GM23248 (cell line): ENCODE results near the gene TLCD3A. TPM values are rescaled to one million over a fixed set of nuclear protein-coding genes. Genes with fewer than 3 reads are reported as not detected.

Experiments
- DNase-seq: peaks from one replicate; pipeline ENCODE4 v3.0.0-alpha.2; 2015
- H2AFZ ChIP-seq: fragments of 200-600 bp; sonication (generic); 2 replicates; pipeline ENCODE4 v1.6.1; 2016; ENCODE audit warnings: antibody characterized with exemption
- H3F3A ChIP-seq: fragments of 200-600 bp; sonication (generic); 2 replicates; pipeline ENCODE4 v1.6.1; 2016; ENCODE audit warnings: mild to moderate bottlenecking, antibody characterized with exemption, mixed run types; ENCODE audit not compliant: insufficient read depth
- H3K27ac ChIP-seq: fragments of 200-600 bp; sonication (generic); 2 replicates; pipeline ENCODE4 v1.5.1; 2016; ENCODE audit warnings: mild to moderate bottlenecking
- H3K27me3 ChIP-seq: fragments of 200-600 bp; sonication (generic); replicated peaks from 2 replicates; pipeline ENCODE4 v1.6.1; 2016; ENCODE audit warnings: mild to moderate bottlenecking; ENCODE audit not compliant: insufficient read depth
- H3K36me3 ChIP-seq: fragments of 200-600 bp; sonication (generic); 2 replicates; pipeline ENCODE4 v1.6.1; 2016; ENCODE audit warnings: low read depth, mild to moderate bottlenecking
- H3K4me1 ChIP-seq: fragments of 200-600 bp; sonication (generic); 2 replicates; pipeline ENCODE4 v1.6.1; 2016; ENCODE audit warnings: mild to moderate bottlenecking; ENCODE audit not compliant: insufficient read depth
- H3K4me2 ChIP-seq: fragments of 200-600 bp; sonication (generic); one replicate; pipeline ENCODE4 v1.6.1; 2016; ENCODE audit warnings: mild to moderate bottlenecking; ENCODE audit not compliant: unreplicated experiment
- H3K4me3 ChIP-seq: fragments of 200-600 bp; sonication (generic); 2 replicates; pipeline ENCODE4 v1.5.1; 2016; ENCODE audit warnings: mild to moderate bottlenecking
- H3K79me2 ChIP-seq: fragments of 200-600 bp; sonication (generic); 2 replicates; pipeline ENCODE4 v1.6.1; 2016; ENCODE audit warnings: mild to moderate bottlenecking; ENCODE audit not compliant: insufficient read depth
- H3K9ac ChIP-seq: fragments of 200-600 bp; sonication (generic); 2 replicates; pipeline ENCODE4 v1.6.1; 2016; ENCODE audit warnings: mild to moderate bottlenecking
- H3K9me2 ChIP-seq: fragments of 200-600 bp; sonication (generic); 2 replicates; pipeline ENCODE4 v1.6.1; 2016; ENCODE audit warnings: mixed run types, mild to moderate bottlenecking, moderate library complexity; ENCODE audit not compliant: insufficient read depth
- H3K9me3 ChIP-seq: fragments of 200-600 bp; sonication (generic); one replicate; pipeline ENCODE4 v1.6.1; 2017; ENCODE audit warnings: low read depth
- H4K20me1 ChIP-seq: fragments of 200-600 bp; sonication (generic); 2 replicates; pipeline ENCODE4 v1.6.0; 2016; ENCODE audit not compliant: insufficient read depth
- EZH2 ChIP-seq: fragments of 200-600 bp; sonication (generic); IDR thresholded peaks from 2 replicates; pipeline ENCODE4 v1.6.1; 2018; ENCODE audit warnings: antibody characterized with exemption, mild to moderate bottlenecking; ENCODE audit not compliant: insufficient read depth, poor library complexity, severe bottlenecking
- EZH2phosphoT487 ChIP-seq: fragments of 200-600 bp; sonication (generic); IDR thresholded peaks from 2 replicates; pipeline ENCODE4 v1.6.1; 2018; ENCODE audit warnings: antibody characterized with exemption, moderate library complexity, mild to moderate bottlenecking, low read depth; ENCODE audit not compliant: insufficient read depth
- WGBS, 2 experiments: methylation state at CpG; one replicate each; pipeline ENCODE4 v1.1.6; 2015 to 2017; ENCODE audit warnings: low lambda C conversion rate in 2 of 2, low coverage in 1 of 2; ENCODE audit errors: missing lambda C conversion rate in 2 of 2; 5-methylcytosine and 5-hydroxymethylcytosine counted together
- in situ Hi-C: fragments of 300-500 bp; cut with MboI; formaldehyde crosslinking; loops from 2 replicates; pipeline ENCODE4 v1.15.0; 2020
- polyA plus RNA-seq: library from polyadenylated mRNA; unstranded; fragments of >200 nt; fragmentation: Nextera tagmentation; extraction: Ambion mirVana; gene quantifications from 2 replicates; pipeline ENCODE4 v1.2.1, GENCODE V29; 2016
- total RNA-seq: library from RNA; depleted of rRNA; stranded (reverse); fragments of >200 nt; shearing (Covaris generic); gene quantifications from 2 replicates; pipeline ENCODE4 v1.2.3, GENCODE V29; 2014

The TLCD3A gene
- total and polyA plus RNA-seq, 2 experiments from 2014 or later, result 42.2 to 56.4 TPM

- Histone ChIP-seq H3K4me3 (peak overlapping the region; percentile 86), H3K36me3 (peaks cover 18% of the 10 kb centered on the region), H3K79me2 (peaks cover 66% of the 10 kb centered on the region), H3F3A (peaks cover 7% of the 10 kb centered on the region; the same call in 1 of the 2 replicates), H2AFZ (no peak overlapping the region), H3K9ac (peak overlapping the region; percentile 98), H4K20me1 (no peaks in the 10 kb centered on the region), H3K4me1 (peaks cover 7% of the 10 kb centered on the region), H3K27me3 (no peaks in the 10 kb centered on the region), H3K9me2 (no peaks in the 10 kb centered on the region), H3K9me3 (no peaks in the 10 kb centered on the region), H3K27ac (peak overlapping the region; percentile 80; the same call in 1 of the 2 replicates), H3K4me2 (peak overlapping the region; percentile 89)
- TF ChIP-seq EZH2phosphoT487, result no peak
- no peak for TF ChIP-seq EZH2
- in situ Hi-C loops, result no loop called here
- WGBS, 2 experiments, result 72 to 78% methylated on average over 10 of the region's 10 CpGs
- no peak for DNase-seq
Measured at GRCh38 chr17:733743-734142, 1.3 kb downstream of the TLCD3A start.

- Histone ChIP-seq H3K27me3 (no peaks in the 10 kb centered on the region), H3F3A (0 out of 2 replicates have a peak, but pooled peaks cover 9% of the 10 kb centered on the region), H3K9ac (no peak overlapping the region), H3K4me2 (no peak overlapping the region), H3K36me3 (peaks cover 36% of the 10 kb centered on the region), H3K9me2 (no peaks in the 10 kb centered on the region), H3K79me2 (peaks cover 76% of the 10 kb centered on the region), H3K9me3 (no peaks in the 10 kb centered on the region), H2AFZ (no peak overlapping the region), H3K27ac (no peak overlapping the region), H3K4me3 (no peak overlapping the region), H4K20me1 (no peaks in the 10 kb centered on the region), H3K4me1 (peaks cover 7% of the 10 kb centered on the region)
- in situ Hi-C loops, result no loop called here
- WGBS, 2 experiments, result 96% methylated on average over 13 of the region's 13 CpGs
- no peak for TF ChIP-seq EZH2phosphoT487
- TF ChIP-seq EZH2, result no peak
- no peak for DNase-seq
Measured at GRCh38 chr17:737561-738113, 5.2 kb downstream of the TLCD3A start.

DNA sequence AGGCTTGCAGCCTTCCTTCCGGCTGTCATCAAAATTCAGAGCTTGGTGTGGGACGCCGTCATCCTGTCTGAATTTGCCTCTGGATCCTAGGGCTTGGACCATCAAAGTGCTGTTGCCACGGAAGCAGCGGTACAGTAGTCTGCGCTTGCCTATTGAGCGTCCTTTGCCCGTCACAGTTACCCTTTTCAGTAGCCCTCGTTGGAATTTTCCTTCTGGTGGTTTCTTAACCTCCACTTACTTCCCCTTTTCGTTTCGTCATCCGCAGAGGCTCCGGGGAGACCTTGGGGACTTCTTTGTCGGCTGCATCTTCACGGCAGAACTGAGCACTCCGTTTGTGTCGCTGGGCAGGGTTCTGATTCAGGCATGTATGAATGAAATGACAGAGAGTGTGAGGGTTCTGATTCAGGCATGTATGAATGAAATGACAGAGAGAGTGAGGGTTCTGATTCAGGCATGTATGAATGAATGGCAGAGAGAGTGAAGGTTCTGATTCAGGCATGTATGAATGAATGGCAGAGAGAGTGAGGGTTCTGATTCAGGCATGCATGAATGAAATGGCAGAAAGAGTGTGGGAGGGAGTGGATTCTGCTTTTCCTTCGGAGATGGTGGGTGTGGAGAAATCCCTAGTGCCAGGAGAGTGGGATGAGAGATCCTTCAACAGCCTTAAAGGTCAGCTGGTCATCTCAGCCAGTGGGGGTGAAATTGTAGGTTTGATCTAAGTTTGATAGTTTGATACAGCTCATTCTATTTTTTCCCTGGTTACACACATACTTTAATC is 8.0 kb downstream of the TLCD3A start:
- H4K20me1 ChIP-seq, result no peaks in the 10 kb centered on the region
- H3K9ac ChIP-seq, result no peak overlapping the region
- H3K4me2 ChIP-seq, result no peak overlapping the region
- no peak overlapping the region for H2AFZ ChIP-seq
- no peaks in the 10 kb centered on the region for H3K4me1 ChIP-seq
- H3K27ac ChIP-seq, result no peak overlapping the region
- H3K4me3 ChIP-seq, result no peak overlapping the region
- H3K9me3 ChIP-seq, result no peaks in the 10 kb centered on the region
- TF ChIP-seq EZH2 (no peak), EZH2phosphoT487 (no peak)
- H3K79me2 ChIP-seq, result peaks cover 76% of the 10 kb centered on the region
- DNase-seq, result no peak
- no peaks in the 10 kb centered on the region for H3K27me3 ChIP-seq
- H3K36me3 ChIP-seq, result peaks cover 38% of the 10 kb centered on the region
- in situ Hi-C loops, result no loop called here
- 0 out of 2 replicates have a peak, but pooled peaks cover 12% of the 10 kb centered on the region for H3F3A ChIP-seq
- H3K9me2 ChIP-seq, result no peaks in the 10 kb centered on the region
- 94 to 95% methylated on average over 18 of the region's 18 CpGs for WGBS, 2 experiments

GRCh38 chr17:742147-742793 is 9.9 kb downstream of the TLCD3A start:
- H3F3A ChIP-seq, result 0 out of 2 replicates have a peak, but pooled peaks cover 10% of the 10 kb centered on the region
- no peak overlapping the region for H3K4me3 ChIP-seq
- H3K4me1 ChIP-seq, result no peaks in the 10 kb centered on the region
- in situ Hi-C loops, result no loop called here
- H3K9ac ChIP-seq, result no peak overlapping the region
- DNase-seq, result no peak
- H3K79me2 ChIP-seq, result peaks cover 58% of the 10 kb centered on the region
- no peaks in the 10 kb centered on the region for H3K9me2 ChIP-seq
- no peak overlapping the region for H3K4me2 ChIP-seq
- no peaks in the 10 kb centered on the region for H4K20me1 ChIP-seq
- peaks cover 32% of the 10 kb centered on the region; the same call in 1 of the 2 replicates for H3K36me3 ChIP-seq
- 76 to 82% methylated on average over 11 of the region's 11 CpGs for WGBS, 2 experiments
- H3K27ac ChIP-seq, result no peak overlapping the region
- no peak overlapping the region for H2AFZ ChIP-seq
- TF ChIP-seq EZH2phosphoT487 (no peak), EZH2 (no peak)
- H3K9me3 ChIP-seq, result no peaks in the 10 kb centered on the region
- H3K27me3 ChIP-seq, result no peaks in the 10 kb centered on the region
